ENCODE results near the gene LPP.

GRCh38 chr3:188491276-188491687, 337.3 kb downstream of the LPP start:
- TF ChIP-seq GATA3 (IDR thresholded peaks at IDR 0.05; ENCODE audit: low read depth, low read length) (no peak), GATA2 (IDR thresholded peaks at IDR 0.05; ENCODE audit: low read depth, low read length) (no peak)

Data from SH-SY5Y (cell line).